Choroid plexus epithelial cell (primary cell): ENCODE data around the gene ADAD2.

ENCODE experiments used
- DNase-seq: peaks from one replicate; pipeline ENCODE4 v3.0.0-alpha.2; 2010; ENCODE audit warnings: low read depth
- H3K4me3 ChIP-seq: 2 replicates; pipeline ENCODE4 v1.5.1; 2011; ENCODE audit warnings: low read depth, mild to moderate bottlenecking, control low read depth, low read length, moderate library complexity
- TF ChIP-seq, protein P1 (sequence below): conservative IDR thresholded peaks from 2 replicates; pipeline ENCODE4 v1.5.1; 2011; ENCODE audit warnings: low read depth, mild to moderate bottlenecking, control low read depth, inconsistent platforms, low read length, moderate library complexity

Gene ADAD2

DNA sequence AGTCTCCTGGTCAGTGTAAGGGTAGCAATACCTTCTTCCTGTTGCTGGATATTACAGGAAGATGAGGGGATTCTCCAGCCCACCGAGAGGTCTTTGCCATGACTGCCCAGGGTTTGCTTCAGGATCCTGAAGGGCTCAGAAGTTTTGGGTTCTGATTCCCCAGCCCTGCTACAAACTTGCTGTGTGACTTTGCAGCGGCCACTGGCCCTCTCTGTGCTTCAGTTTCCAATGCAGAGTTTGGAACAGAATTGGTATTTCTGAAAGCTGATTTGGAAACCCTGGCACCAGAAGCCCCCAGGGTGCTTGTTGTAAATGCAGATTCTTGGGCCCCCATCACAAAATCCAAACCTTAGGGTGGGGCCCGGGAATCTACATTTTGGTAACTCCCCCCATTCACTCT is 34.2 kb downstream of the ADAD2 start:
- TF ChIP-seq, protein P1, sequence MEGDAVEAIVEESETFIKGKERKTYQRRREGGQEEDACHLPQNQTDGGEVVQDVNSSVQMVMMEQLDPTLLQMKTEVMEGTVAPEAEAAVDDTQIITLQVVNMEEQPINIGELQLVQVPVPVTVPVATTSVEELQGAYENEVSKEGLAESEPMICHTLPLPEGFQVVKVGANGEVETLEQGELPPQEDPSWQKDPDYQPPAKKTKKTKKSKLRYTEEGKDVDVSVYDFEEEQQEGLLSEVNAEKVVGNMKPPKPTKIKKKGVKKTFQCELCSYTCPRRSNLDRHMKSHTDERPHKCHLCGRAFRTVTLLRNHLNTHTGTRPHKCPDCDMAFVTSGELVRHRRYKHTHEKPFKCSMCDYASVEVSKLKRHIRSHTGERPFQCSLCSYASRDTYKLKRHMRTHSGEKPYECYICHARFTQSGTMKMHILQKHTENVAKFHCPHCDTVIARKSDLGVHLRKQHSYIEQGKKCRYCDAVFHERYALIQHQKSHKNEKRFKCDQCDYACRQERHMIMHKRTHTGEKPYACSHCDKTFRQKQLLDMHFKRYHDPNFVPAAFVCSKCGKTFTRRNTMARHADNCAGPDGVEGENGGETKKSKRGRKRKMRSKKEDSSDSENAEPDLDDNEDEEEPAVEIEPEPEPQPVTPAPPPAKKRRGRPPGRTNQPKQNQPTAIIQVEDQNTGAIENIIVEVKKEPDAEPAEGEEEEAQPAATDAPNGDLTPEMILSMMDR = no peak
- no peak overlapping the region for H3K4me3 ChIP-seq
- DNase-seq = no peak

DNA sequence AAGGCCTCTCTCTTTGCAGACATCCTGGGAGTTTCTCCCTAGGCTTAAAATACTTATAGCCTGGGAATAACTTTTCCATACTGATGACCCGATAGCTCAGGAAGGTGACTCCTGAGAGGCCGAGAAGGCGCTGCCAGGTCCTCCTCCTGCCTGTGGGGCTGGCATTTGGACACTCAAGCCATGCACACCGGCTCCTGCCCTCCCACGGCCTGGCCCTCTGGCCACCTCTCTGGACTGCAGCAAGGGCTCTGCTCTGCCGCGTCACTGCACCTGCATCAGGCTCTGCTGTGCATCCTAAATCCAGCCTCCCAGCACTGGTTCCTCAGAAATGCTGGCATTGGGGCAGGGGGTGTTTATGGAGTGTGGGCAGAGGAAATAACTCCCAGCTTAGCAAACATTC is 34.6 kb downstream of the ADAD2 start:
- TF ChIP-seq, protein P1 = no peak
- H3K4me3 ChIP-seq = no peak overlapping the region
- DNase-seq = no peak

DNA sequence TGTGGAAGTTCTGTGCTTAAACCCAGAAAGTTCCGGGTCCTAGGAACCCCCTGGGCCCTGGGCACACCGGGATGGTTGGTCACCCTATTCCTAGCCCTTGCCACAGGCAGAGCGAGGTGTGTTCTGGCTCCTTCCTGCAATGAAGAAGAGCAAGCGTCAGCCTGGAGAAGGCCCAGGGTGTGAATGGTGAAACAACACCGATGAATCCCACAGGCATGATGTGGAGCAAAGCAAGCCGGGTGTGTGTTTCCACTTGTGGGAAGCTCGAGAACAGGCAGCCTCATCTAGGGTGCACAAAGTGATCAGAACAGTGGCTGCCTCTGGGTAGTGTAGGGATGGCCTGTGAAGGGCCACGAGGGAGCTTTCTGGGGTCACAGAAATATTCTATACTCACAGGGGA is 35.1 kb downstream of the ADAD2 start:
- TF ChIP-seq, protein P1 = no peak
- no peak overlapping the region for H3K4me3 ChIP-seq
- DNase-seq = no peak

DNA sequence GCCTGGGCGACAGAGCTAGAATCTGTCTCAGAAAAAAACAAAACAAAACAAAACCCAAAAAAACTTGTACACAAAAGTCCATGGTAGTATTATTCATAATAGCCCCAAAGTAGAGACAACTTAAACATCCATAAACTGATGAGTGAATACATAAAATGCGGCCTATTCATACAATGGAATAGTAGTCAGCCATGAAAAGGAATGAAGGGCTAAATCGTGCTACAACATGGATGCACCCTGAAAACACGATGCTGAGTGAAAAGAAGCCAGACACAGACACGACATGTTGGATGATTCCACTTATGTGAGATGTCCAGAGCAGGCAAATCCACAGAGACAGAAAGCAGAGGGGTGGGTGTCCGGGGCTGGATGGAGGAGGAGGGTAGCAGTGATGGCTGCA is 36.6 kb downstream of the ADAD2 start:
- TF ChIP-seq, protein P1 = no peak
- no peak for DNase-seq

DNA sequence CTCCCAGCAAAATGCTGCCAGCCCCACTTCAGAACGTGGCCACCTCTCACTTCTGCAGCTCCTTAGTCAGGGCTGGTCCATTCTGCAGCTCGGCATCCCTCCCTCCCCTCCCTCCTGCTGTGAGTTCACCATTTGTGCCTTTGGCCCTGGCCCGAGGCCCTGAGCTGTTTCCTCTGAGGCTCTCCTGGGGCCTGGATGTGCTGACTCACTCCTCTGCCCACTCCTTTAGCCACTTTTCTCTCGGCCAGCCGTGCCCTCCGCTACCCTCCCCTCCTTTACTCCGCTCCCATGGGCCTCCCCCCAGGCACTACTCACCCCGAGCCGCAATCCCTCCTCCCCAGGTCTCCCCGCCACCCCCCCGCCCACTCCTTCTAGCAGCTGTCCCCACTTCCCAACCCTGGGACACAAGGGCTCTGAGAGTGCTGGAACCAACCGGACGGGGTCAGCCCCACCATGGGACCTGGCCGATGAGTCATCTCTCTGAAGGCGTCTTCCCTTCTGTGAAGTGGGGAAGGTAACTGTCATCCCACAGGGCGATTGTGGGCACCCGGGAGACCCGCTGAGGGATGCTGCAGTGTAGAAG is 37.4 kb downstream of the ADAD2 start:
- DNase-seq = peak; percentile 88
- peak overlapping the region; percentile 8 for H3K4me3 ChIP-seq
- TF ChIP-seq, protein P1 = no peak

More for the DNA sequence above, 36.6 kb downstream of the ADAD2 start:
- H3K4me3 ChIP-seq = no peak overlapping the region

DNA sequence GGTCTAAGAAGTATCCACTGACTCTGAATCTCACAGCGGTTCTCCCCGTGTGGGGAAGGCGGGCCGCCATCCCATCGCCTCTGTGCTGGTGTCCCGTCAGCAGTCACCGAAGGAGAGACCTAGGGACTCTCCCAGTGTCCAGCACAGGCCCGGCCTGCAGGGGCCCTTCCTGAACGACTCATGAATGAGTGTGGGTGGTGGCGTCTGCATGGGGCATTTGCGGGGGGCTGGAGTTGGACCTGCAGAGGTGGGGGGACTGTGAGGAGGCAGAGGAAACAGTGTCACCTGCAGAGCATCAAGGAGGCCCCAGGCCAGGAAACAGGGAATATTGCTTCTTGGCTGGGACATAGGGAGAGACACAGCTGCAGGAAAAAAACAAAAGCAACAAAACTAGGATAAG is 38.5 kb downstream of the ADAD2 start:
- H3K4me3 ChIP-seq = no peak overlapping the region

DNA sequence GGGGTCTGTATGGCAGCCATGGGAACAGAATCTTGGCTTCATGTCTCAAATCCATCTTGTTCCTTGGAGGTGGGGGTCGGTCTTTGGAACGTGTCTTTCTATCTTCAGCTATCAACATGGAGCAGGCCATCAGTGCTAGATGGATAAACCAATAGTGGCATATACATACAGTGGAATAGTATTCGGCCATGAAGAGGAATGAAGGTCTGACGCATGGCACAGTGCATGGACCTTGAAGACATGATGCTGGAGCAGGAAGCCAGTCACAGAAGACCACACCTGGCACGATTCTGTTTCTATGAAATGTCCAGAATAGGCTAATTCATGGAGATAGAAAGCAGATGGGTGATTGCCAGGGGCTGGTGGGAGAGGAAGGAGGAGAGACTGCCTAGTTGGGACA is 41.1 kb downstream of the ADAD2 start:
- DNase-seq = no peak
- TF ChIP-seq, protein P1 = no peak
- no peak overlapping the region for H3K4me3 ChIP-seq

More for the DNA sequence above, 38.5 kb downstream of the ADAD2 start:
- DNase-seq = no peak
- TF ChIP-seq, protein P1 = no peak
